IMR-90 (cell line): ENCODE measurements around the gene HCRTR1. TPM values are rescaled to one million over a fixed set of nuclear protein-coding genes. Genes with fewer than 3 reads are reported as not detected.

ENCODE experiments used
- ATAC-seq: fragments of 200-7000 bp; cut with Tn5 transposase; 2 replicates; pipeline ENCODE4 v1.9.1; 2020; ENCODE audit warnings: low read depth, mild to moderate bottlenecking, moderate library complexity
- BruUV-seq: library from RNA; stranded (reverse); fragments of 400-500 nt; replicated peaks from 2 replicates; lab custom pipeline; 2021; lab: Mats Ljungman, UMichigan
- CTCF ChIA-PET: fragments of 300-600 bp; formaldehyde crosslinking; extraction: SDS; loops from one replicate; lab custom pipeline; 2021; ENCODE audit warnings: antibody characterized with exemption; lab: Yijun Ruan, JAX
- POLR2A ChIA-PET: fragments of 300-600 bp; sonication (Branson Sonifier 250); formaldehyde crosslinking; loops from one replicate; lab custom pipeline; 2022; ENCODE audit warnings: antibody characterized with exemption; ENCODE audit not compliant: unreplicated experiment; lab: Charles Lee
- DNase-seq: peaks from one replicate; pipeline ENCODE4 v3.0.0; 2013
- H2AFZ ChIP-seq: replicated peaks from 2 replicates; pipeline ENCODE3; 2013; ENCODE audit warnings: low read length, mild to moderate bottlenecking; ENCODE audit not compliant: poor library complexity
- H2AK5ac ChIP-seq: 2 replicates; pipeline ENCODE4 v1.6.1; 2013; ENCODE audit warnings: low read depth, low read length, inconsistent platforms
- H2AK9ac ChIP-seq: replicated peaks from 2 replicates; pipeline ENCODE3; 2013; ENCODE audit warnings: mild to moderate bottlenecking, low read depth, low read length, moderate library complexity; ENCODE audit not compliant: poor library complexity
- H2BK120ac ChIP-seq: 2 replicates; pipeline ENCODE4 v1.6.1; 2013; ENCODE audit warnings: low read depth, low read length, inconsistent platforms
- H2BK15ac ChIP-seq: 3 replicates; pipeline ENCODE4 v1.6.1; 2013; ENCODE audit warnings: low read depth, low read length, inconsistent platforms
- H2BK20ac ChIP-seq: 2 replicates; pipeline ENCODE4 v1.6.1; 2013; ENCODE audit warnings: low read depth, mild to moderate bottlenecking, inconsistent platforms, low read length, moderate library complexity
- H2BK5ac ChIP-seq: 2 replicates; pipeline ENCODE4 v1.6.1; 2013; ENCODE audit warnings: mild to moderate bottlenecking, low read depth, low read length, inconsistent platforms; ENCODE audit not compliant: poor library complexity, severe bottlenecking
- H3K14ac ChIP-seq: replicated peaks from 2 replicates; pipeline ENCODE4 v1.6.1; 2013; ENCODE audit warnings: low read depth, low read length, inconsistent platforms
- H3K18ac ChIP-seq: 2 replicates; pipeline ENCODE4 v1.6.1; 2013; ENCODE audit warnings: low read depth, low read length, control low read depth
- H3K23ac ChIP-seq: 2 replicates; pipeline ENCODE4 v1.6.1; 2013; ENCODE audit warnings: low read depth, low read length, inconsistent platforms
- H3K27ac ChIP-seq: 2 replicates; pipeline ENCODE4 v1.5.1; 2013; ENCODE audit warnings: mild to moderate bottlenecking, control low read depth, low read length; ENCODE audit not compliant: insufficient read depth
- H3K27me3 ChIP-seq: 2 replicates; pipeline ENCODE4 v1.6.1; 2013; ENCODE audit warnings: low read length; ENCODE audit not compliant: control insufficient read depth, insufficient read depth
- H3K36me3 ChIP-seq: 2 replicates; pipeline ENCODE4 v1.6.1; 2013; ENCODE audit warnings: low read length, mixed read lengths; ENCODE audit not compliant: control insufficient read depth, insufficient read depth
- H3K4ac ChIP-seq: 2 replicates; pipeline ENCODE4 v1.6.1; 2013; ENCODE audit warnings: low read depth, low read length, inconsistent platforms
- H3K4me1 ChIP-seq: 2 replicates; pipeline ENCODE4 v1.6.1; 2013; ENCODE audit warnings: low read length, mixed read lengths; ENCODE audit not compliant: control insufficient read depth, insufficient read depth
- H3K4me2 ChIP-seq: 2 replicates; pipeline ENCODE4 v1.6.1; 2013; ENCODE audit warnings: low read depth, mild to moderate bottlenecking, control low read depth, low read length, moderate library complexity
- H3K4me3 ChIP-seq: 2 replicates; pipeline ENCODE4 v1.5.1; 2013; ENCODE audit warnings: low read depth, mild to moderate bottlenecking, control low read depth, low read length, moderate library complexity; ENCODE audit not compliant: insufficient read depth
- H3K56ac ChIP-seq: 2 replicates; pipeline ENCODE4 v1.6.1; 2013; ENCODE audit warnings: low read length, inconsistent platforms; ENCODE audit not compliant: insufficient read depth; ENCODE audit errors: extremely low read depth
- H3K79me1 ChIP-seq, 2 experiments: 2 replicates each; pipeline ENCODE4 v1.6.1; 2013; ENCODE audit warnings: low read length in 2 of 2, inconsistent platforms in 1 of 2, low read depth in 1 of 2
- H3K9ac ChIP-seq: 2 replicates; pipeline ENCODE4 v1.6.1; 2013; ENCODE audit warnings: low read depth, low read length, control low read depth
- H3K9me1 ChIP-seq: 2 replicates; pipeline ENCODE4 v1.6.1; 2013; ENCODE audit warnings: low read length, inconsistent platforms; ENCODE audit not compliant: insufficient read depth
- H3K9me3 ChIP-seq: 2 replicates; pipeline ENCODE4 v1.6.1; 2013; ENCODE audit warnings: low read length; ENCODE audit not compliant: control insufficient read depth, insufficient read depth
- H4K20me1 ChIP-seq: 2 replicates; pipeline ENCODE4 v1.6.1; 2013; ENCODE audit warnings: low read length, inconsistent platforms; ENCODE audit not compliant: insufficient read depth
- H4K5ac ChIP-seq: 2 replicates; pipeline ENCODE4 v1.6.1; 2013; ENCODE audit warnings: mild to moderate bottlenecking, low read depth, low read length, control low read depth
- H4K8ac ChIP-seq, 2 experiments: 2 replicates each; pipeline ENCODE4 v1.6.1; 2013; ENCODE audit warnings: low read depth in 2 of 2, low read length in 2 of 2, control low read depth in 1 of 2, inconsistent platforms in 1 of 2
- H4K91ac ChIP-seq: 2 replicates; pipeline ENCODE4 v1.6.1; 2013; ENCODE audit warnings: low read depth, low read length, inconsistent platforms; ENCODE audit not compliant: insufficient read depth
- BHLHE40 ChIP-seq: fragments of 150-350 bp; IDR thresholded peaks from 2 replicates; pipeline ENCODE4 v1.6.1; 2016; ENCODE audit warnings: mild to moderate bottlenecking, low read depth, low read length
- CEBPB ChIP-seq: IDR thresholded peaks from 2 replicates; pipeline ENCODE4 v1.6.1; 2012; ENCODE audit warnings: low read depth, low read length, improper control_type of control experiment
- CHD1 ChIP-seq: IDR thresholded peaks from 2 replicates; pipeline ENCODE4 v1.6.1; 2012; ENCODE audit warnings: low read depth, low read length, improper control_type of control experiment
- FOS ChIP-seq: fragments of 150-350 bp; IDR thresholded peaks from 2 replicates; pipeline ENCODE4 v1.6.1; 2016; ENCODE audit warnings: low read depth, low read length
- MAZ ChIP-seq: IDR thresholded peaks from 2 replicates; pipeline ENCODE4 v1.6.1; 2012; ENCODE audit warnings: low read depth, mild to moderate bottlenecking, low read length, improper control_type of control experiment, moderate library complexity, borderline replicate concordance
- MXI1 ChIP-seq: IDR thresholded peaks from 2 replicates; pipeline ENCODE4 v1.6.1; 2012; ENCODE audit warnings: low read depth, mild to moderate bottlenecking, low read length, moderate library complexity, borderline replicate concordance
- NFE2L2 ChIP-seq: fragments of 150-350 bp; IDR thresholded peaks from 2 replicates; pipeline ENCODE4 v1.6.1; 2016; ENCODE audit warnings: low read depth, mild to moderate bottlenecking, low read length
- POLR2A ChIP-seq: IDR thresholded peaks from 2 replicates; pipeline ENCODE4 v1.6.1; 2012; ENCODE audit warnings: mild to moderate bottlenecking, low read depth, low read length
- RAD21 ChIP-seq: IDR thresholded peaks from 2 replicates; pipeline ENCODE4 v1.6.1; 2012; ENCODE audit warnings: low read length, improper control_type of control experiment
- RFX5 ChIP-seq: IDR thresholded peaks from 2 replicates; pipeline ENCODE4 v1.8.0; 2012; ENCODE audit warnings: low read depth, mild to moderate bottlenecking, low read length, moderate library complexity
- WGBS, 2 experiments: methylation state at CpG; one replicate each; pipeline versions ENCODE4 v1.1.5 to v1.1.7; 2013; ENCODE audit warnings: missing lambda C conversion rate in 2 of 2; ENCODE audit not compliant: insufficient read length in 1 of 2; ENCODE audit errors: extremely low coverage in 2 of 2; 5-methylcytosine and 5-hydroxymethylcytosine counted together
- dilution Hi-C: fragments of 300-500 bp; cut with HindIII; formaldehyde crosslinking; loops from one replicate; pipeline ENCODE4 v1.14.3; 2018; ENCODE audit warnings: low sequenced_read_pairs; ENCODE audit not compliant: unreplicated experiment
- in situ Hi-C: fragments of 300-500 bp; cut with MboI; formaldehyde crosslinking; loops from 3 replicates; pipeline ENCODE4 v1.14.3; 2019; ENCODE audit warnings: low sequenced_read_pairs, inconsistent platforms, mixed read lengths
- intact Hi-C: fragments of 100-400 bp; cut with micrococcal nuclease; formaldehyde crosslinking; loops from 2 replicates; pipeline ENCODE4 v1.10.0; 2022
- polyA plus RNA-seq, 3 experiments: library from polyadenylated mRNA; depleted of rRNA; stranded (reverse); fragments of >200 nt; gene quantifications; 2 replicates each; pipeline ENCODE4 v1.2.3, GENCODE V29; 2012; ENCODE audit warnings: low replicate concordance in 1 of 3
- total RNA-seq: library from RNA; depleted of rRNA; stranded (reverse); fragments of >200 nt; gene quantifications from 2 replicates; pipeline ENCODE4 v1.2.3, GENCODE V29; 2012
- TF ChIP-seq, protein P1 (sequence below): fragments of 150-350 bp; IDR thresholded peaks from 2 replicates; pipeline ENCODE4 v1.6.1; 2016; ENCODE audit warnings: low read depth, mild to moderate bottlenecking, low read length, moderate library complexity, borderline replicate concordance
- TF ChIP-seq, protein P2 (sequence below): conservative IDR thresholded peaks from 2 replicates; pipeline ENCODE4 v1.5.1; 2012; ENCODE audit warnings: mild to moderate bottlenecking, low read depth, low read length, improper control_type of control experiment

HCRTR1 gene
- total and polyA plus RNA-seq, 2 of the 4 experiments (the other 2 are of a cell fraction), result not detected

DNA sequence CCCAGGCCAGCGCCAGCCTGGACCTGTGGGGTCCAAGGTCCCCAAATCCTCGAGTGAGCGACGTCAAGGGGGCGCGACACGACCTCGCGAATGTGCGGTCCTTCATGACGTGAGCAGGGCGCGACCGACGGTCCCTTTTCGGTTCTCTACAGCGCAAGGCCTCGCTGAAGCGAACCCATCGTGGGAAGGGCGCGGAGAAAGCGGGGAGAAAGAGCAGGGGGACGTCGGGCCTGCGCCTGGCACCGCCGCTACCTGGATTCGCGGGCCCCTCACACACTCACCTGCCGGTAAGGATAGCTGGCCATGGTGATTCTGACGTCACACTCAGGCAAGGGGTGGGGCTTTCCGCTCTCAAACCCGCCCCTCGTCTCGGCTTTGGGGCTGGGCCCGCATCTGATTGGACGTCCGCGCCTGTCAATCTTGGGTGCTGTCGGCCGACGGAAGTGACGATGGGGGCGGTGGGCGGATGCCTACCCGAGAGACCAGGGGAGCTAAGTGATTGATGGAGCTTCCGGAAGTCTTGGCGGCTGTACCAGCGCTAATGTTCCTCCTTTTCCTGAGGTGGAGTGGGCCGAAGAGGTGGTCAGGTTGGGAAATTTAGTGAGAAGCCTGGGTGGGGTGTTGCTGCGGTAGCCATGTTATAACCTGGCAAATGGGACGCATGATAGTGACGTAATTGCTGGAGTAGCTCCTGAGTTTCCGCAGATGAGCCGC lies 27.2 kb downstream of the HCRTR1 start, which contains the start of gene PEF1 (continued):
- TF ChIP-seq, protein P1, sequence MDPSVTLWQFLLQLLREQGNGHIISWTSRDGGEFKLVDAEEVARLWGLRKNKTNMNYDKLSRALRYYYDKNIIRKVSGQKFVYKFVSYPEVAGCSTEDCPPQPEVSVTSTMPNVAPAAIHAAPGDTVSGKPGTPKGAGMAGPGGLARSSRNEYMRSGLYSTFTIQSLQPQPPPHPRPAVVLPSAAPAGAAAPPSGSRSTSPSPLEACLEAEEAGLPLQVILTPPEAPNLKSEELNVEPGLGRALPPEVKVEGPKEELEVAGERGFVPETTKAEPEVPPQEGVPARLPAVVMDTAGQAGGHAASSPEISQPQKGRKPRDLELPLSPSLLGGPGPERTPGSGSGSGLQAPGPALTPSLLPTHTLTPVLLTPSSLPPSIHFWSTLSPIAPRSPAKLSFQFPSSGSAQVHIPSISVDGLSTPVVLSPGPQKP, result no peak
- TF ChIP-seq CEBPB, result peak; percentile 74

- H3K9me3 ChIP-seq, result no peaks in the 10 kb centered on the region
- H3K9me1 ChIP-seq, result peaks cover 13% of the 10 kb centered on the region
- intact Hi-C loops, result no loop called here
- no peaks in the 10 kb centered on the region for H3K27me3 ChIP-seq
- POLR2A ChIA-PET, result no interaction called here
- in situ Hi-C loops, result no loop called here
- WGBS, 2 experiments, result 0% methylated on average over 8 of the region's 11 CpGs; no CpG with 5 or more reads in 1 of the 2 experiments
- peak overlapping the region; percentile 94 for H3K4me2 ChIP-seq
- H3K56ac ChIP-seq, result peak overlapping the region; percentile 85
- H3K4me1 ChIP-seq, result peaks cover 5% of the 10 kb centered on the region; the same call in 1 of the 2 replicates
- dilution Hi-C loops, result no loop called here
- peak overlapping the region; percentile 99 for H2AK9ac ChIP-seq
- H4K91ac ChIP-seq, result peak overlapping the region; percentile 16
- no TSS peak for BruUV-seq
- H4K20me1 ChIP-seq, result 0 out of 2 replicates have a peak, but pooled peaks cover under 1% of the 10 kb centered on the region
- peaks cover 19 to 41% of the 10 kb centered on the region in 2 experiments for H3K79me1 ChIP-seq
- peak overlapping the region; percentile 49 for H3K9ac ChIP-seq
- H4K5ac ChIP-seq, result peak overlapping the region; percentile 46
- H3K23ac ChIP-seq, result peak overlapping the region; percentile 36; the same call in 1 of the 2 replicates
- H3K4ac ChIP-seq, result peak overlapping the region; percentile 82
- 0 out of 3 replicates have a peak overlapping the region, but pooled peaks have one; percentile 18 for H2BK15ac ChIP-seq
- H2BK5ac ChIP-seq, result peak overlapping the region; percentile 84
- ATAC-seq, result no peak
- H2AK5ac ChIP-seq, result peak overlapping the region; percentile 87
- no peak overlapping the region for H2BK20ac ChIP-seq
- no peak for DNase-seq
- H3K14ac ChIP-seq, result peak overlapping the region; percentile 41
- peak overlapping the region; percentile 72 for H3K27ac ChIP-seq
- no peak overlapping the region for H2BK120ac ChIP-seq
- H3K36me3 ChIP-seq, result 0 out of 2 replicates have a peak, but pooled peaks cover 3% of the 10 kb centered on the region
- H2AFZ ChIP-seq, result peak overlapping the region; percentile 98
- H3K4me3 ChIP-seq, result peak overlapping the region; percentile 65
- no peak overlapping the region for H3K18ac ChIP-seq
- H4K8ac ChIP-seq, result peak overlapping the region; percentile 95 to 99
- CTCF ChIA-PET, result interaction anchor here (0.6 to 1.9 kb wide), 6 partner anchors 12 to 740 kb away, joined by 3 to 5 read pairs (median 4); partner anchors contain the start of gene COL16A1
- TF ChIP-seq CHD1, result no peak
- TF ChIP-seq BHLHE40, result no peak
- TF ChIP-seq POLR2A, result no peak
- no peak for TF ChIP-seq NFE2L2
- TF ChIP-seq MAZ, result no peak
- no peak for TF ChIP-seq FOS
- TF ChIP-seq, protein P1, result no peak
- TF ChIP-seq RFX5, result no peak
- no peak for TF ChIP-seq RAD21
- TF ChIP-seq, protein P2, sequence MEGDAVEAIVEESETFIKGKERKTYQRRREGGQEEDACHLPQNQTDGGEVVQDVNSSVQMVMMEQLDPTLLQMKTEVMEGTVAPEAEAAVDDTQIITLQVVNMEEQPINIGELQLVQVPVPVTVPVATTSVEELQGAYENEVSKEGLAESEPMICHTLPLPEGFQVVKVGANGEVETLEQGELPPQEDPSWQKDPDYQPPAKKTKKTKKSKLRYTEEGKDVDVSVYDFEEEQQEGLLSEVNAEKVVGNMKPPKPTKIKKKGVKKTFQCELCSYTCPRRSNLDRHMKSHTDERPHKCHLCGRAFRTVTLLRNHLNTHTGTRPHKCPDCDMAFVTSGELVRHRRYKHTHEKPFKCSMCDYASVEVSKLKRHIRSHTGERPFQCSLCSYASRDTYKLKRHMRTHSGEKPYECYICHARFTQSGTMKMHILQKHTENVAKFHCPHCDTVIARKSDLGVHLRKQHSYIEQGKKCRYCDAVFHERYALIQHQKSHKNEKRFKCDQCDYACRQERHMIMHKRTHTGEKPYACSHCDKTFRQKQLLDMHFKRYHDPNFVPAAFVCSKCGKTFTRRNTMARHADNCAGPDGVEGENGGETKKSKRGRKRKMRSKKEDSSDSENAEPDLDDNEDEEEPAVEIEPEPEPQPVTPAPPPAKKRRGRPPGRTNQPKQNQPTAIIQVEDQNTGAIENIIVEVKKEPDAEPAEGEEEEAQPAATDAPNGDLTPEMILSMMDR, result no peak
- TF ChIP-seq MXI1, result no peak
- TF ChIP-seq CEBPB, result no peak
Measured at GRCh38 chr1:31645274-31645568, 27.7 kb downstream of the HCRTR1 start.
